ENCODE measurements around the gene MYBBP1A. TPM values are rescaled to one million over a fixed set of nuclear protein-coding genes. Genes with fewer than 3 reads are reported as not detected.

Gene MYBBP1A
- total RNA-seq, 4 donors from 2014 or later = 53.9 to 83.7 (median 54.5) TPM

- no peak for DNase-seq (ENCODE audit: low spot score in 2 of 2)
- intact Hi-C loops (cut with DNase I; ENCODE audit: low total_unique reads) = no loop called here
- no peak overlapping the region for H3K4me3 ChIP-seq (ENCODE audit: low read depth, poor library complexity, severe bottlenecking)
- 84 to 85% methylated on average over 8 of the region's 8 CpGs for WGBS, 2 donors
- TF ChIP-seq POLR2A (IDR thresholded peaks at IDR 0.05) = no peak
Observed at GRCh38 chr17:4523946-4524345, 31.2 kb downstream of the MYBBP1A start.

GRCh38 chr17:4522661-4523060 is 32.5 kb downstream of the MYBBP1A start:
- TF ChIP-seq CTCF (IDR thresholded peaks at IDR 0.05) (no peak), POLR2A (IDR thresholded peaks at IDR 0.05) (no peak)
- H3K4me3 ChIP-seq (ENCODE audit: low read depth, poor library complexity, severe bottlenecking) = no peak overlapping the region
- 80 to 89% methylated on average over 6 of the region's 6 CpGs for WGBS, 2 donors
- intact Hi-C loops (cut with DNase I; ENCODE audit: low total_unique reads) = no loop called here
- no peak for DNase-seq (ENCODE audit: low spot score in 2 of 2)

GRCh38 chr17:4520894-4521600 is 34.1 kb downstream of the MYBBP1A start:
- TF ChIP-seq CTCF (IDR thresholded peaks at IDR 0.05) (no peak), POLR2A (IDR thresholded peaks at IDR 0.05) (no peak)
- intact Hi-C loops (cut with DNase I; ENCODE audit: low total_unique reads) = no loop called here
- DNase-seq (ENCODE audit: low spot score in 2 of 2) = no peak
- 76 to 79% methylated on average over 8 of the region's 8 CpGs for WGBS, 2 donors
- no peak overlapping the region for H3K4me3 ChIP-seq (ENCODE audit: low read depth, poor library complexity, severe bottlenecking)

DNA sequence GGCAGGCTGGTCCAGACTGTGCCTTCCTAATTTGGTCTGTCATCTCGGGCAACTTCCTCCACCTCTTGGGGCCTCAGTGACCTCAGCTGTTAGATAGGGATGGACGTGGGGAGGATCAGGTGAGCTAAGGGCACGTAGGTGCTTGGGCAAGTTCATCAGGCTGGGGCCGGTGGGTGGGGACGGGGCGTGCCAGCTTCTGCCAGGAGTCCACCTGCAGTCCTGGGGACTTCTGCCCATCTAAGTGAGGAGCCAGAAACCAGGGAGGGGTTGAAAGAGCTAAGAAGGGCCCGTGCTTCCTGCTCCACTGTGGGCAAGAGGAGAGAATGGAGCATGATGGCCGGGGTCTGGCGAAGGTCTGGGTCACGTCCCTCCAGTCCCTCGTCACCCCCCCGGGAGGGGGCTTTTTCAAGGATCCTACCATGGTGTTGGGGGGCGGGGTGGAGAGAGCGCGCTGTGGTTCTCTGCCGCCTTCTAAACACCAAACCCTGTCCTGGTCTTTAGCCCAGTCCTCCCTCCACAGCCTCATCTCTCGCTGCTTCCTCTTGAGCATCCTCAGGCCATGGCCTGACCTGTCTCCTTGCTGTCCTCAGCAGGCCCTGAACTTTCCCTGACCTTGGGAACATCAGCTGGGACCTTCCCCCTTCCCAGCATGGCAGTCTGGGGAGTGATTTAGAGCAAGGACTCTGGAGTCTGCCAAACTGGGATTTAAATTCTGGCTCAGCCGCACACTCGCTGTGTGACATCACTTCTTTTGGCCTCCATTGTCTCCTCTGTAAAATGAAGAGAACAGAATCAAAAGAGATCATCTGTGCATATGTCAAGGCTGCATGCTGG is 34.9 kb downstream of the MYBBP1A start:
- intact Hi-C loops (cut with DNase I; ENCODE audit: low total_unique reads) = no loop called here
- 82 to 83% methylated on average over 17 to 19 of the region's 19 CpGs for WGBS, 2 donors
- DNase-seq (ENCODE audit: low spot score in 2 of 2) = no peak
- no peak overlapping the region for H3K4me3 ChIP-seq (ENCODE audit: low read depth, poor library complexity, severe bottlenecking)
- TF ChIP-seq CTCF (IDR thresholded peaks at IDR 0.05) (no peak), POLR2A (IDR thresholded peaks at IDR 0.05) (no peak)

DNA sequence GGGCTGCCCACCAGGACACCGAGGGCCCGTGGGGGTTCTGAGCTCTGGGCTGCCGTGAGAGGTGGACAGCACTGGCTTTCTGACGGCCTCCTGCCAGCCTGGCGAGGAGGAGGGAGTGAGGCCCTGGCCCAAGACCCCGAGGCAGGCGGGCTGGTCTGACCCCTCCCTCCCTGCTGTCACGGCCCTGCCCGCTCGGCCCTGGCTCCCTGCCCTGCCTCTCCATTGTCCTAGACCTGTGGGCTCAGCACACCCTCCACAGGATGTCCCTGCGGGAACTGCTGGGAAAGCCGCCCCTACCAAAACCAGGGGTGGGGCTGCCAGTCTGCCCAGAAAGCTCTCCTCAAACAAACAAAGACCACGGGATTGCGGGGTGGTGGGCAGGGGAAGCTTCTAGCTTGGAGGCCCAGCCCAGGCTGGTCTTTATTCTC is 35.8 kb downstream of the MYBBP1A start:
- no peak overlapping the region for H3K4me3 ChIP-seq (ENCODE audit: low read depth, poor library complexity, severe bottlenecking)
- WGBS, 2 donors = 64% methylated on average over 12 to 14 of the region's 14 CpGs
- no peak for DNase-seq (ENCODE audit: low spot score in 2 of 2)
- TF ChIP-seq CTCF (IDR thresholded peaks at IDR 0.05) (no peak), POLR2A (IDR thresholded peaks at IDR 0.05) (no peak)
- intact Hi-C loops (cut with DNase I; ENCODE audit: low total_unique reads) = no loop called here

DNA sequence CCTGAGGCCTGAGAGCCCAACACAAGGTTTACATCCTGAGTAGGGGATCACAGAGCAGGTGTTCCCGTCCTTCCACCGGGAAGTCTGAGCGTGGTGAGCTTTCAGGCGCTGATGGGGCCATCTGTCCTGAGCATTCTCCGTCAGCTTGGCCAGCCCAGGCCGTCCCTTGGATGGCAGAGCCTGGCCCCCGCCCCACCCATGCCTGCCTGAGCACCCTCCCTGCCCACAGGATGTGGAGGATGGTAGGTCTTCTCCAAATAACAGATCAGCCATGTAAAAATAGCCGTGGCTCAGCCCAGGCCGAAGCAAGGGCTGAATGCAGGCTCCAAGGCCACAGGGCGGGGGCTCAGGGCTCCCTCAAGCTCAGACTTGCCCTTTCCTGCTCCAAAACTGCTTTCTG is 36.3 kb downstream of the MYBBP1A start:
- 89 to 91% methylated on average over 10 of the region's 10 CpGs for WGBS, 2 donors
- intact Hi-C loops (cut with DNase I; ENCODE audit: low total_unique reads) = no loop called here
- TF ChIP-seq POLR2A (IDR thresholded peaks at IDR 0.05) (no peak), CTCF (IDR thresholded peaks at IDR 0.05) (no peak)
- no peak overlapping the region for H3K4me3 ChIP-seq (ENCODE audit: low read depth, poor library complexity, severe bottlenecking)
- no peak for DNase-seq (ENCODE audit: low spot score in 2 of 2)
